ENCODE data around the gene PJVK. TPM values are rescaled to one million over a fixed set of nuclear protein-coding genes. Genes with fewer than 3 reads are reported as not detected.

The PJVK gene
- total and polyA plus RNA-seq, 2 of the 13 experiments (the other 11 are each of a cell fraction or from before 2014, with no cell fraction given): 1.2 to 2.6 TPM

DNA sequence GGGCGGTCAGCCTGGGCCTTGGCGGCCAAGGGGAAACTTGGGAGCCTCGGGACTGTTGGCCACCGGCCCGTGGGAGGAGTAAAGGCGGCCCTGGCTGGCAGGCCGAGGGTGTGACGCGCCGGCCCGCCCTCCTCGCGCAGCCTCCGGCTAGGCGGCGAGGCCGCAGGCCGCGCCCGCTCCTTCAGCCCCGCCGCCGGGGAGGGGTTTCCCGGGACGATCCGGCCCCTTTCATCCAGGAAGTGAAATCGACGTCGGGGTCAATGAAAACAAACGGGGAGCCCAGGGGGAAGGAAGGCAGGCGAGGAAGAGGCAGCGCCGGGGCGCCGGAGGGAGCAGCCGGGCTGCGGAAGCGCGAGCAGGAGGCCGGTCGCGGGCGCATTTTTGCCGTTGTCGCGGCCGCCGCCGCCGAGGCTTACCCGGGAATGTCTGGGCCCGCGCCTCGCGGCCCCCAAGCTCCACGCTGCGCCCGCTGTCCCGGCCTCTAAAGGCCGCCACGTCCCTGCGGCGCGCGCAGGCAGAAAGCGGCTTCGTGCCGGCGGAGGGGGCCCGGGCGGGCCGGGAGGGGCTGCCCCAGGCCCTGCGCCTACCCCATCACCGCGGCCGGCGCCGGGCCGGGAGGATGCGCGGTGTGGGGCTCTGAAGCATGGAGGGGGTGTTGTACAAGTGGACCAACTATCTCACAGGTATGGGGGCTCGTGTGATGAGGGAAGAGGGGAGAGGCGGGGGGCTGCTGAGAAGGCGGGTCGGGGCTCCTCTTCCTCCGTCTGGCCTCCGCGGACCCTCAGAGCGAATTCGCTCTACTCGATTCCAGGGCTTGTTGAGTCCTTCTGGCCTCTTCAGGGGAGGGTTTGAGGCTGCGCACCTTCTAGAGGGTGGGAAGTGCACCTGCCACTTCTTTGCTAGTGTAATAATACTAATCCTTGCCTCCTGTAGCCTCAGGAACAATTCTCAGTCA is 29.3 kb downstream of the PJVK start, which contains the start of gene PLEKHA3 (continued):
- TF ChIP-seq MIXL1 (CRISPR knock-in tag; IDR thresholded peaks at IDR 0.05): no peak
- peak; percentile 77; the same call in 1 of the 2 replicates for TF ChIP-seq BRD4 (CRISPR knock-in tag; IDR thresholded peaks at IDR 0.05)
- TF ChIP-seq SALL1 (CRISPR knock-in tag; IDR thresholded peaks at IDR 0.05): peak; percentile 83
- TF ChIP-seq ZNF883 (CRISPR knock-in tag; IDR thresholded peaks at IDR 0.05; ENCODE audit: not compliant biosample characterization): no peak
- TF ChIP-seq, protein P1, sequence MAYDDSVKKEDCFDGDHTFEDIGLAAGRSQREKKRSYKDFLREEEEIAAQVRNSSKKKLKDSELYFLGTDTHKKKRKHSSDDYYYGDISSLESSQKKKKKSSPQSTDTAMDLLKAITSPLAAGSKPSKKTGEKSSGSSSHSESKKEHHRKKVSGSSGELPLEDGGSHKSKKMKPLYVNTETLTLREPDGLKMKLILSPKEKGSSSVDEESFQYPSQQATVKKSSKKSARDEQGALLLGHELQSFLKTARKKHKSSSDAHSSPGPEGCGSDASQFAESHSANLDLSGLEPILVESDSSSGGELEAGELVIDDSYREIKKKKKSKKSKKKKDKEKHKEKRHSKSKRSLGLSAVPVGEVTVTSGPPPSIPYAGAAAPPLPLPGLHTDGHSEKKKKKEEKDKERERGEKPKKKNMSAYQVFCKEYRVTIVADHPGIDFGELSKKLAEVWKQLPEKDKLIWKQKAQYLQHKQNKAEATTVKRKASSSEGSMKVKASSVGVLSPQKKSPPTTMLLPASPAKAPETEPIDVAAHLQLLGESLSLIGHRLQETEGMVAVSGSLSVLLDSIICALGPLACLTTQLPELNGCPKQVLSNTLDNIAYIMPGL (CRISPR knock-in tag; IDR thresholded peaks at IDR 0.05; ENCODE audit: borderline replicate concordance in 1 of 2, low read depth in 1 of 2): peak; percentile 69 to 81; a peak in 3 of 4 replicates
- peak; percentile 71; the same call in 1 of the 2 replicates for TF ChIP-seq KMT2B (CRISPR knock-in tag; IDR thresholded peaks at IDR 0.05)
- TF ChIP-seq, protein P2, sequence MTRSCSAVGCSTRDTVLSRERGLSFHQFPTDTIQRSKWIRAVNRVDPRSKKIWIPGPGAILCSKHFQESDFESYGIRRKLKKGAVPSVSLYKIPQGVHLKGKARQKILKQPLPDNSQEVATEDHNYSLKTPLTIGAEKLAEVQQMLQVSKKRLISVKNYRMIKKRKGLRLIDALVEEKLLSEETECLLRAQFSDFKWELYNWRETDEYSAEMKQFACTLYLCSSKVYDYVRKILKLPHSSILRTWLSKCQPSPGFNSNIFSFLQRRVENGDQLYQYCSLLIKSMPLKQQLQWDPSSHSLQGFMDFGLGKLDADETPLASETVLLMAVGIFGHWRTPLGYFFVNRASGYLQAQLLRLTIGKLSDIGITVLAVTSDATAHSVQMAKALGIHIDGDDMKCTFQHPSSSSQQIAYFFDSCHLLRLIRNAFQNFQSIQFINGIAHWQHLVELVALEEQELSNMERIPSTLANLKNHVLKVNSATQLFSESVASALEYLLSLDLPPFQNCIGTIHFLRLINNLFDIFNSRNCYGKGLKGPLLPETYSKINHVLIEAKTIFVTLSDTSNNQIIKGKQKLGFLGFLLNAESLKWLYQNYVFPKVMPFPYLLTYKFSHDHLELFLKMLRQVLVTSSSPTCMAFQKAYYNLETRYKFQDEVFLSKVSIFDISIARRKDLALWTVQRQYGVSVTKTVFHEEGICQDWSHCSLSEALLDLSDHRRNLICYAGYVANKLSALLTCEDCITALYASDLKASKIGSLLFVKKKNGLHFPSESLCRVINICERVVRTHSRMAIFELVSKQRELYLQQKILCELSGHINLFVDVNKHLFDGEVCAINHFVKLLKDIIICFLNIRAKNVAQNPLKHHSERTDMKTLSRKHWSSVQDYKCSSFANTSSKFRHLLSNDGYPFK (CRISPR knock-in tag; IDR thresholded peaks at IDR 0.05; ENCODE audit: borderline replicate concordance): no peak
- TF ChIP-seq FOXO1 (CRISPR knock-in tag; IDR thresholded peaks at IDR 0.05): no peak
- peak; percentile 88 for TF ChIP-seq HNRNPLL (IDR thresholded peaks at IDR 0.05; ENCODE audit: low read depth, low read length, poor library complexity, severe bottlenecking)
- TF ChIP-seq, protein P3, sequence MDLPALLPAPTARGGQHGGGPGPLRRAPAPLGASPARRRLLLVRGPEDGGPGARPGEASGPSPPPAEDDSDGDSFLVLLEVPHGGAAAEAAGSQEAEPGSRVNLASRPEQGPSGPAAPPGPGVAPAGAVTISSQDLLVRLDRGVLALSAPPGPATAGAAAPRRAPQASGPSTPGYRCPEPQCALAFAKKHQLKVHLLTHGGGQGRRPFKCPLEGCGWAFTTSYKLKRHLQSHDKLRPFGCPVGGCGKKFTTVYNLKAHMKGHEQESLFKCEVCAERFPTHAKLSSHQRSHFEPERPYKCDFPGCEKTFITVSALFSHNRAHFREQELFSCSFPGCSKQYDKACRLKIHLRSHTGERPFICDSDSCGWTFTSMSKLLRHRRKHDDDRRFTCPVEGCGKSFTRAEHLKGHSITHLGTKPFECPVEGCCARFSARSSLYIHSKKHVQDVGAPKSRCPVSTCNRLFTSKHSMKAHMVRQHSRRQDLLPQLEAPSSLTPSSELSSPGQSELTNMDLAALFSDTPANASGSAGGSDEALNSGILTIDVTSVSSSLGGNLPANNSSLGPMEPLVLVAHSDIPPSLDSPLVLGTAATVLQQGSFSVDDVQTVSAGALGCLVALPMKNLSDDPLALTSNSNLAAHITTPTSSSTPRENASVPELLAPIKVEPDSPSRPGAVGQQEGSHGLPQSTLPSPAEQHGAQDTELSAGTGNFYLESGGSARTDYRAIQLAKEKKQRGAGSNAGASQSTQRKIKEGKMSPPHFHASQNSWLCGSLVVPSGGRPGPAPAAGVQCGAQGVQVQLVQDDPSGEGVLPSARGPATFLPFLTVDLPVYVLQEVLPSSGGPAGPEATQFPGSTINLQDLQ (CRISPR knock-in tag; IDR thresholded peaks at IDR 0.05): peak; percentile 50; the same call in 1 of the 2 replicates
- TF ChIP-seq ZSCAN12 (CRISPR knock-in tag; IDR thresholded peaks at IDR 0.05): peak; percentile 94; the same call in 1 of the 2 replicates
- TF ChIP-seq, protein P4, sequence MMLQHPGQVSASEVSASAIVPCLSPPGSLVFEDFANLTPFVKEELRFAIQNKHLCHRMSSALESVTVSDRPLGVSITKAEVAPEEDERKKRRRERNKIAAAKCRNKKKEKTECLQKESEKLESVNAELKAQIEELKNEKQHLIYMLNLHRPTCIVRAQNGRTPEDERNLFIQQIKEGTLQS (CRISPR knock-in tag; IDR thresholded peaks at IDR 0.05): no peak
- no peak for TF ChIP-seq ZNF652 (CRISPR knock-in tag; IDR thresholded peaks at IDR 0.05; ENCODE audit: borderline replicate concordance, low read depth)
- no peak; the same call in 1 of the 2 replicates for TF ChIP-seq SAFB2 (CRISPR knock-in tag; IDR thresholded peaks at IDR 0.05; ENCODE audit: borderline replicate concordance, low read depth)
- no peak for TF ChIP-seq ZNF30 (CRISPR knock-in tag; IDR thresholded peaks at IDR 0.05)
- TF ChIP-seq KLF16 (CRISPR knock-in tag; IDR thresholded peaks at IDR 0.05): peak in 1 of 2 experiments; percentile 77; a peak in 2 of 4 replicates
- no peak for TF ChIP-seq RFX5 (IDR thresholded peaks at IDR 0.05; ENCODE audit: low read depth, low read length)
- TF ChIP-seq, protein P5, sequence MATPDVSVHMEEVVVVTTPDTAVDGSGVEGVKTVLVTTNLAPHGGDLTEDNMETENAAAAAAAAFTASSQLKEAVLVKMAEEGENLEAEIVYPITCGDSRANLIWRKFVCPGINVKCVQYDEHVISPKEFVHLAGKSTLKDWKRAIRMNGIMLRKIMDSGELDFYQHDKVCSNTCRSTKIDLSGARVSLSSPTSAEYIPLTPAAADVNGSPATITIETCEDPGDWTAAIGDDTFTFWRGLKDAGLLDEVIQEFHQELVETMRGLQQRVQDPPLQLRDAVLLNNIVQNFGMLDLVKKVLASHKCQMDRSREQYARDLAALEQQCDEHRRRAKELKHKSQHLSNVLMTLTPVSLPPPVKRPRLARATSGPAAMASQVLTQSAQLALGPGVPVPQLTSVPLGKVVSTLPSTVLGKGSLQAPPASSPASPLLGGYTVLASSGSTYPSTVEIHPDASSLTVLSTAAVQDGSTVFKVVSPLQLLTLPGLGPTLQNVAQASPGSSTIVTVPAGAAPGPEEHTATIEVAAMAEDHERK (CRISPR knock-in tag; IDR thresholded peaks at IDR 0.05; ENCODE audit: low read depth): no peak; the same call in 1 of the 2 replicates
